Neural cell (in vitro differentiated cells): ENCODE results near the gene TMEM131L. TPM values are rescaled to one million over a fixed set of nuclear protein-coding genes. Genes with fewer than 3 reads are reported as not detected.

Source experiments
- H2AFZ ChIP-seq: fragments of 200-600, 300-800 bp; sonication (generic), shearing (Covaris generic); 2 replicates; pipeline ENCODE4 v1.6.0; 2014; ENCODE audit warnings: low read depth, mild to moderate bottlenecking, antibody characterized with exemption, low read length, moderate library complexity
- H3F3A ChIP-seq: fragments of 200-600 bp; shearing (Covaris generic); 2 replicates; pipeline ENCODE4 v1.6.1; 2016; ENCODE audit warnings: mild to moderate bottlenecking, moderate library complexity, mixed read lengths, antibody characterized with exemption, low read length; ENCODE audit not compliant: insufficient read depth, poor library complexity, severe bottlenecking
- H3K27ac ChIP-seq: fragments of 200-600, 300-800 bp; sonication (generic), shearing (Covaris generic); 2 replicates; pipeline ENCODE4 v1.5.1; 2014; ENCODE audit warnings: mild to moderate bottlenecking, low read length, moderate library complexity
- H3K27me3 ChIP-seq: fragments of 300-800, 200-600 bp; sonication (generic), shearing (Covaris generic); 2 replicates; pipeline ENCODE4 v1.6.0; 2014; ENCODE audit warnings: mild to moderate bottlenecking, low read depth, low read length, moderate library complexity; ENCODE audit not compliant: insufficient read depth
- H3K36me3 ChIP-seq: fragments of 300-800, 200-600 bp; sonication (generic), shearing (Covaris generic); 2 replicates; pipeline ENCODE4 v1.5.1; 2014; ENCODE audit warnings: mild to moderate bottlenecking, antibody characterized with exemption, low read length, moderate library complexity; ENCODE audit not compliant: insufficient read depth
- H3K4me2 ChIP-seq: fragments of 300-800, 200-600 bp; sonication (generic), shearing (Covaris generic); 2 replicates; pipeline ENCODE4 v1.6.0; 2014; ENCODE audit warnings: mild to moderate bottlenecking, low read length
- H3K4me3 ChIP-seq: fragments of 300-800, 200-600 bp; sonication (generic), shearing (Covaris generic); 2 replicates; pipeline ENCODE4 v1.5.1; 2014; ENCODE audit warnings: mild to moderate bottlenecking, low read length, moderate library complexity
- H3K79me2 ChIP-seq: fragments of 200-600 bp; shearing (Covaris generic); replicated peaks from 2 replicates; pipeline ENCODE4 v1.6.0; 2014; ENCODE audit warnings: mild to moderate bottlenecking, low read length, moderate library complexity; ENCODE audit not compliant: insufficient read depth
- H3K9ac ChIP-seq: fragments of 300-800, 200-600 bp; sonication (generic), shearing (Covaris generic); 2 replicates; pipeline ENCODE4 v1.6.1; 2016; ENCODE audit warnings: mild to moderate bottlenecking, low read length, mixed read lengths
- H3K9me2 ChIP-seq: fragments of 200-600 bp; shearing (Covaris generic); 2 replicates; pipeline ENCODE4 v1.6.1; 2016; ENCODE audit warnings: mild to moderate bottlenecking, low read length, mixed read lengths; ENCODE audit not compliant: insufficient read depth
- H3K9me3 ChIP-seq: fragments of 200-600, 300-800 bp; sonication (generic), shearing (Covaris generic); 2 replicates; pipeline ENCODE4 v1.6.1; 2016; ENCODE audit warnings: mild to moderate bottlenecking, mixed run types, low read length, moderate library complexity, mixed read lengths
- H4K20me1 ChIP-seq: fragments of 200-600 bp; shearing (Covaris generic); 2 replicates; pipeline ENCODE4 v1.6.1; 2016; ENCODE audit warnings: mild to moderate bottlenecking, mixed run types; ENCODE audit not compliant: insufficient read depth
- CTCF ChIP-seq: fragments of 450-650 bp; IDR thresholded peaks from 2 replicates; pipeline ENCODE4 v1.5.1; 2014; ENCODE audit warnings: antibody characterized with exemption, mild to moderate bottlenecking, moderate library complexity; ENCODE audit not compliant: poor library complexity, severe bottlenecking
- EP300 ChIP-seq: fragments of 450-650 bp; conservative IDR thresholded peaks from 2 replicates; pipeline ENCODE4 v1.6.1; 2014; ENCODE audit warnings: antibody characterized with exemption, mild to moderate bottlenecking, moderate library complexity; ENCODE audit not compliant: poor library complexity, severe bottlenecking
- EZH2 ChIP-seq: fragments of 200-600, 300-800 bp; shearing (Covaris generic), sonication (generic); IDR thresholded peaks from 2 replicates; pipeline ENCODE4 v1.6.1; 2014; ENCODE audit warnings: antibody characterized with exemption, low read length, borderline replicate concordance, mild to moderate bottlenecking; ENCODE audit not compliant: insufficient read depth, poor library complexity, severe bottlenecking
- MXI1 ChIP-seq: fragments of 450-650 bp; conservative IDR thresholded peaks from 2 replicates; pipeline ENCODE4 v1.6.1; 2014; ENCODE audit warnings: antibody characterized with exemption, mild to moderate bottlenecking; ENCODE audit not compliant: poor library complexity, severe bottlenecking
- POLR2AphosphoS5 ChIP-seq: IDR thresholded peaks from 2 replicates; pipeline ENCODE4 v1.6.1; 2012
- RAD21 ChIP-seq: fragments of 450-650 bp; conservative IDR thresholded peaks from 2 replicates; pipeline ENCODE4 v1.6.1; 2014; ENCODE audit warnings: antibody characterized with exemption, mild to moderate bottlenecking, moderate library complexity
- REST ChIP-seq: IDR thresholded peaks from 2 replicates; pipeline ENCODE4 v1.6.1; 2012; ENCODE audit warnings: borderline replicate concordance
- SMC3 ChIP-seq: fragments of 450-650 bp; conservative IDR thresholded peaks from 2 replicates; pipeline ENCODE4 v1.6.1; 2014; ENCODE audit warnings: antibody characterized with exemption, mild to moderate bottlenecking, moderate library complexity; ENCODE audit not compliant: poor library complexity
- TAF1 ChIP-seq: IDR thresholded peaks from 2 replicates; pipeline ENCODE4 v1.6.1; 2012; ENCODE audit warnings: low read depth
- polyA plus RNA-seq: library from polyadenylated mRNA; depleted of rRNA; stranded (reverse); fragments of >200 nt; gene quantifications from 2 replicates; pipeline ENCODE4 v1.2.3, GENCODE V29; 2014

Gene TMEM131L
- polyA plus RNA-seq, 1 donor from 2014 or later = 11.1 TPM

GRCh38 chr4:153476829-153477574 is 10.8 kb downstream of the TMEM131L start:
- H3K9me3 ChIP-seq = no peaks in the 10 kb centered on the region
- no peak overlapping the region for H3K27ac ChIP-seq
- TF ChIP-seq RAD21 (no peak), CTCF (no peak), MXI1 (no peak), EZH2 (no peak), TAF1 (no peak), SMC3 (no peak), EP300 (no peak), POLR2AphosphoS5 (no peak), REST (no peak)
- H3K4me3 ChIP-seq = no peak overlapping the region
- H3K36me3 ChIP-seq = peaks cover 6% of the 10 kb centered on the region
- no peak overlapping the region for H2AFZ ChIP-seq
- peaks cover 51% of the 10 kb centered on the region for H3K79me2 ChIP-seq
- no peak overlapping the region for H3K4me2 ChIP-seq
- no peaks in the 10 kb centered on the region for H4K20me1 ChIP-seq
- no peaks in the 10 kb centered on the region for H3F3A ChIP-seq
- H3K9me2 ChIP-seq = no peaks in the 10 kb centered on the region
- no peaks in the 10 kb centered on the region for H3K27me3 ChIP-seq
- no peak overlapping the region for H3K9ac ChIP-seq

GRCh38 chr4:153479101-153479500 is 12.9 kb downstream of the TMEM131L start:
- no peak overlapping the region for H2AFZ ChIP-seq
- H3K4me3 ChIP-seq = no peak overlapping the region
- H3K27me3 ChIP-seq = no peaks in the 10 kb centered on the region
- H3K27ac ChIP-seq = no peak overlapping the region
- no peak overlapping the region for H3K4me2 ChIP-seq
- H3K9ac ChIP-seq = no peak overlapping the region
- no peaks in the 10 kb centered on the region for H4K20me1 ChIP-seq
- no peaks in the 10 kb centered on the region for H3K9me2 ChIP-seq
- H3K36me3 ChIP-seq = peaks cover 3% of the 10 kb centered on the region
- H3K79me2 ChIP-seq = peaks cover 55% of the 10 kb centered on the region
- H3F3A ChIP-seq = no peaks in the 10 kb centered on the region
- TF ChIP-seq SMC3 (no peak), EZH2 (no peak), RAD21 (no peak)
- no peaks in the 10 kb centered on the region for H3K9me3 ChIP-seq
